Smooth muscle cell (in vitro differentiated cells): ENCODE measurements around the gene PSPH. TPM values are rescaled to one million over a fixed set of nuclear protein-coding genes. Genes with fewer than 3 reads are reported as not detected.

Experiments
- DNase-seq: peaks from one replicate; lab custom pipeline; 2025; ENCODE audit not compliant: unreplicated experiment; lab: John Stamatoyannopoulos, UW
- H2AFZ ChIP-seq: fragments of 200-600 bp; sonication (generic); 2 replicates; pipeline ENCODE4 v1.6.0; 2016; ENCODE audit warnings: antibody characterized with exemption, low read depth, mild to moderate bottlenecking
- H3F3A ChIP-seq: fragments of 200-600 bp; sonication (generic); 2 replicates; pipeline ENCODE4 v1.6.0; 2017; ENCODE audit warnings: antibody characterized with exemption, low read depth
- H3K27ac ChIP-seq: fragments of 200-600 bp; sonication (generic); 2 replicates; pipeline ENCODE4 v1.5.1; 2016; ENCODE audit warnings: low read depth, mild to moderate bottlenecking
- H3K27me3 ChIP-seq: fragments of 200-600 bp; sonication (generic); 2 replicates; pipeline ENCODE4 v1.6.1; 2016; ENCODE audit warnings: low read depth, mild to moderate bottlenecking
- H3K36me3 ChIP-seq: fragments of 200-600 bp; sonication (generic); 2 replicates; pipeline ENCODE4 v1.5.1; 2016; ENCODE audit warnings: low read depth
- H3K4me1 ChIP-seq: fragments of 200-600 bp; sonication (generic); 2 replicates; pipeline ENCODE4 v1.5.1; 2016; ENCODE audit warnings: low read depth
- H3K4me2 ChIP-seq: fragments of 200-600 bp; sonication (generic); 2 replicates; pipeline ENCODE4 v1.6.0; 2016; ENCODE audit warnings: mild to moderate bottlenecking
- H3K4me3 ChIP-seq: fragments of 200-600 bp; sonication (generic); 2 replicates; pipeline ENCODE4 v1.5.1; 2016; ENCODE audit warnings: mild to moderate bottlenecking
- H3K79me2 ChIP-seq: fragments of 200-600 bp; sonication (generic); 2 replicates; pipeline ENCODE4 v1.6.0; 2016; ENCODE audit warnings: low read depth, mild to moderate bottlenecking
- H3K9ac ChIP-seq: fragments of 200-600 bp; sonication (generic); 2 replicates; pipeline ENCODE4 v1.6.0; 2016; ENCODE audit warnings: low read depth
- H3K9me3 ChIP-seq: fragments of 200-600 bp; sonication (generic); replicated peaks from 2 replicates; pipeline ENCODE4 v1.5.1; 2016; ENCODE audit warnings: low read depth
- H4K20me1 ChIP-seq: fragments of 200-600 bp; sonication (generic); 2 replicates; pipeline ENCODE4 v1.6.0; 2016; ENCODE audit warnings: low read depth
- CTCF ChIP-seq: fragments of 200-600 bp; sonication (generic); IDR thresholded peaks from 2 replicates; pipeline ENCODE4 v1.5.1; 2017; ENCODE audit warnings: borderline replicate concordance, mild to moderate bottlenecking, antibody characterized with exemption; ENCODE audit not compliant: insufficient read depth, poor library complexity, severe bottlenecking
- WGBS: methylation state at CpG from one replicate; pipeline ENCODE4 v1.1.7; 2016; ENCODE audit warnings: low lambda C conversion rate; 5-methylcytosine and 5-hydroxymethylcytosine counted together
- polyA plus RNA-seq: library from polyadenylated mRNA; unstranded; fragments of >200 nt; fragmentation: Nextera tagmentation; extraction: Ambion mirVana; gene quantifications from 2 replicates; pipeline ENCODE4 v1.2.1, GENCODE V29; 2016
- total RNA-seq: library from RNA; depleted of rRNA; stranded (reverse); fragments of >200 nt; gene quantifications from 2 replicates; pipeline ENCODE4 v1.2.3, GENCODE V29; 2014

The PSPH gene
- total and polyA plus RNA-seq, 2 experiments from 2014 or later: 14.8 to 31.2 TPM

- no peak for DNase-seq
- Histone ChIP-seq H3K27ac (no peak overlapping the region), H3K79me2 (no peaks in the 10 kb centered on the region), H3K4me3 (no peak overlapping the region), H4K20me1 (no peaks in the 10 kb centered on the region), H3K36me3 (no peaks in the 10 kb centered on the region), H3K27me3 (no peaks in the 10 kb centered on the region), H3K4me2 (no peak overlapping the region), H3F3A (no peaks in the 10 kb centered on the region), H2AFZ (no peak overlapping the region), H3K4me1 (no peaks in the 10 kb centered on the region), H3K9ac (no peak overlapping the region), H3K9me3 (no peaks in the 10 kb centered on the region)
- no peak for TF ChIP-seq CTCF
- WGBS: 69% methylated on average over 4 of the region's 4 CpGs
Measured at GRCh38 chr7:56007167-56007652, 44.0 kb downstream of the PSPH start.

- Histone ChIP-seq H3F3A (no peaks in the 10 kb centered on the region), H3K27me3 (no peaks in the 10 kb centered on the region), H3K79me2 (no peaks in the 10 kb centered on the region), H3K4me3 (no peak overlapping the region), H3K9me3 (no peaks in the 10 kb centered on the region), H2AFZ (no peak overlapping the region), H3K36me3 (no peaks in the 10 kb centered on the region), H3K27ac (no peak overlapping the region), H3K9ac (no peak overlapping the region), H3K4me2 (no peak overlapping the region), H4K20me1 (no peaks in the 10 kb centered on the region), H3K4me1 (no peaks in the 10 kb centered on the region)
- WGBS: 86% methylated on average over 4 of the region's 4 CpGs
- TF ChIP-seq CTCF: no peak
- no peak for DNase-seq
Measured at GRCh38 chr7:56003749-56004148, 47.5 kb downstream of the PSPH start.

GRCh38 chr7:55996856-55997500 lies 54.3 kb downstream of the PSPH start:
- H3K27me3 ChIP-seq: no peaks in the 10 kb centered on the region

More at GRCh38 chr7:55996856-55997500, 54.3 kb downstream of the PSPH start:
- no peak for DNase-seq
- Histone ChIP-seq H3K9me3 (no peaks in the 10 kb centered on the region), H3K36me3 (peaks cover 6% of the 10 kb centered on the region), H4K20me1 (no peaks in the 10 kb centered on the region), H3K79me2 (no peaks in the 10 kb centered on the region), H3K4me3 (no peak overlapping the region), H3K9ac (no peak overlapping the region), H3K4me1 (no peaks in the 10 kb centered on the region), H3K27ac (no peak overlapping the region), H2AFZ (no peak overlapping the region), H3F3A (no peaks in the 10 kb centered on the region), H3K4me2 (no peak overlapping the region)
- TF ChIP-seq CTCF: no peak
- WGBS: 97% methylated on average over 8 of the region's 8 CpGs
